Cardiac muscle cell (in vitro differentiated cells and primary cell): ENCODE data around the gene CTBP2. TPM values are rescaled to one million over a fixed set of nuclear protein-coding genes. Genes with fewer than 3 reads are reported as not detected.
A peak's percentile ranks its signal among the peaks of the same experiment; 100 is the strongest.

ENCODE experiments used
- DNase-seq, 2 donors: peaks; one replicate each; pipeline versions ENCODE4 v3.0.0 to v3.0.0-alpha.2; 2010 to 2017; ENCODE audit warnings: low read depth in 1 of 2, low spot score in 1 of 2
- H3K27ac ChIP-seq: fragments of 200-600 bp; sonication (generic); 2 replicates; pipeline ENCODE4 v1.5.1; 2016
- H3K27me3 ChIP-seq: fragments of 200-600 bp; sonication (generic); 2 replicates; pipeline ENCODE4 v1.6.0; 2016; ENCODE audit warnings: control low read depth
- H3K36me3 ChIP-seq: fragments of 200-600 bp; sonication (generic); 2 replicates; pipeline ENCODE4 v1.5.1; 2016; ENCODE audit warnings: control low read depth
- H3K4me1 ChIP-seq: fragments of 200-600 bp; sonication (generic); 2 replicates; pipeline ENCODE4 v1.8.1; 2017; ENCODE audit warnings: low read depth, mild to moderate bottlenecking, mixed run types
- H3K4me3 ChIP-seq: fragments of 200-600 bp; sonication (generic); 2 replicates; pipeline ENCODE4 v1.5.1; 2016; ENCODE audit warnings: mild to moderate bottlenecking
- H3K9me3 ChIP-seq: fragments of 200-600 bp; sonication (generic); 2 replicates; pipeline ENCODE4 v1.5.1; 2017; ENCODE audit warnings: low read depth, mild to moderate bottlenecking, control low read depth
- CTCF ChIP-seq: IDR thresholded peaks from 2 replicates; pipeline ENCODE4 v1.5.1; 2012; ENCODE audit warnings: low read depth, mild to moderate bottlenecking, low read length
- polyA plus RNA-seq: library from polyadenylated mRNA; unstranded; fragments of >200 nt; fragmentation: Nextera tagmentation; extraction: Ambion mirVana; gene quantifications from 2 replicates; pipeline ENCODE4 v1.2.1, GENCODE V29; 2016
- total RNA-seq: library from RNA; depleted of rRNA; stranded (reverse); fragments of >200 nt; gene quantifications from 2 replicates; pipeline ENCODE4 v1.2.3, GENCODE V29; 2016

CTBP2 gene
- total and polyA plus RNA-seq, 2 experiments from 2014 or later: 67.4 to 74.5 TPM

GRCh38 chr10:125141860-125142484 lies 18.4 kb downstream of the CTBP2 start:
- Histone ChIP-seq H3K4me1 (peaks cover 39% of the 10 kb centered on the region), H3K27me3 (no peaks in the 10 kb centered on the region), H3K9me3 (no peaks in the 10 kb centered on the region), H3K36me3 (no peaks in the 10 kb centered on the region), H3K27ac (no peak overlapping the region), H3K4me3 (no peak overlapping the region)
- no peak for DNase-seq
- no peak for TF ChIP-seq CTCF

- no peaks in the 10 kb centered on the region for H3K9me3 ChIP-seq
- H3K4me1 ChIP-seq: peaks cover 45% of the 10 kb centered on the region
- TF ChIP-seq CTCF: no peak
- no peaks in the 10 kb centered on the region for H3K27me3 ChIP-seq
- no peak for DNase-seq
- no peak overlapping the region for H3K27ac ChIP-seq
- no peak overlapping the region for H3K4me3 ChIP-seq
- no peaks in the 10 kb centered on the region for H3K36me3 ChIP-seq
Observed at GRCh38 chr10:125141150-125141859, 19.1 kb downstream of the CTBP2 start.

- H3K36me3 ChIP-seq: no peaks in the 10 kb centered on the region
- TF ChIP-seq CTCF: no peak
- H3K27ac ChIP-seq: no peak overlapping the region
- no peaks in the 10 kb centered on the region for H3K27me3 ChIP-seq
- no peaks in the 10 kb centered on the region for H3K9me3 ChIP-seq
- H3K4me3 ChIP-seq: no peak overlapping the region
- peaks cover 43% of the 10 kb centered on the region for H3K4me1 ChIP-seq
- no peak for DNase-seq
Observed at GRCh38 chr10:125140151-125140550, 20.2 kb downstream of the CTBP2 start.

GRCh38 chr10:125137601-125138438 lies 22.5 kb downstream of the CTBP2 start:
- TF ChIP-seq CTCF: no peak
- Histone ChIP-seq H3K36me3 (no peaks in the 10 kb centered on the region), H3K4me1 (peaks cover 27% of the 10 kb centered on the region), H3K27ac (peak overlapping the region; percentile 77), H3K4me3 (no peak overlapping the region), H3K9me3 (no peaks in the 10 kb centered on the region), H3K27me3 (no peaks in the 10 kb centered on the region)
- no peak for DNase-seq

GRCh38 chr10:125136087-125136486 lies 24.3 kb downstream of the CTBP2 start:
- Histone ChIP-seq H3K4me1 (peaks cover 27% of the 10 kb centered on the region), H3K27ac (no peak overlapping the region)
- TF ChIP-seq CTCF: no peak

More at GRCh38 chr10:125136087-125136486, 24.3 kb downstream of the CTBP2 start:
- H3K27me3 ChIP-seq: no peaks in the 10 kb centered on the region
- H3K9me3 ChIP-seq: no peaks in the 10 kb centered on the region
- H3K36me3 ChIP-seq: no peaks in the 10 kb centered on the region
- DNase-seq: no peak
- no peak overlapping the region for H3K4me3 ChIP-seq
